GM21786 (cell line): Measurements from ENCODE around the gene FSTL5.

ENCODE experiments used
- ATAC-seq: cut with Tn5 transposase; IDR thresholded peaks from one replicate; pipeline ENCODE4 v1.9.1; 2021; ENCODE audit not compliant: unreplicated experiment

FSTL5 gene

GRCh38 chr4:161343569-161343950 is 820.2 kb downstream of the FSTL5 start:
- ATAC-seq = no peak

DNA sequence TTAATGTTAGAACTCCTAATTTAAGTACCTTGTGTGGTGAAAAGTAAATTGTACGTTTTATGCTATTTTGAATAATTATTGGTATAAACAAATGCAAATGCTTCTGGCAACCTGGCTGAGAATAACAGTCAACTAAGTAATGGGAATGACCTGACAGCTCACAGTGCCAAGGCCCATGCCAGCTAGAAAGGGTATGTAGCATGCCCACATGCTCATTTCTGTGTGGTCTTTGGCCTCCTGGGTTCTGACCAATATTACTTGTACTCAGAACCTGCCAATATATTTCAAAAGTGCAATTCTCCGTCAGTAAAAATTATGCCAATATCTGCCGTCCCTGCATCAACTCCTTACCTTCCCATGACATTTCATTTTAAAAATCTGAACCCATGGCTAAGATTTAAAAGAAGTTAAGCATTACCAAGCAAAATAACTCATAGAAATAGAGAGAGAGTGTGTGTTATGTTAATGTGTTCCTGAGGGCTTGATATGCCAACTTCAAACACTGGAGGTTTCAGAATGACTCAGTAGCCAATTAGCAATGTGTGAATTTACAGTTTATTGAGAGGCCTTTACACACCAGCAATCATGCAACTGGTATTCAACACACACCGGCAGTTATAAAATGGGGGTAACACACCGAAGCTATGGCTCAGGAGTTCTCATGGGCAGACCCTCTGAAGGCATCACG is 820.8 kb downstream of the FSTL5 start:
- ATAC-seq = peak; percentile 53

DNA sequence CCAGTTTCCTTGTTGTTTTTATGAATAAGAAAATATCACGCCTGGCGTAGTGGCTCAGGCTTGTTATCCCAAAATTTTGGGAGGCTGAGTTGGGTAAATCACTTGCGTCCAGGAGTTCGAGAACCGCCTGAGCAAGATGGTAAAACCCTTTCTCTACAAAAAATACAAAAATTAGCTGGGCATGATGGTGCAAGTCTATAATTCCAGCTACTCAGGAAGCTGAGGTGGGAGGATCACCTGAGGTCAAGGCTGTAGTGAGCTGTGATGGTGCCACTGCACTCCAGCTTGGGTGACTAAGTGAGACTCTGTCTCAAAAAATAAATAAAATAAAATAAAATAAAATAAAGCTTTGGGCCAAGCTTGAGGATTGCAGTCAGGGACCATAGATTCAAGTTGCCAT is 827.2 kb downstream of the FSTL5 start:
- no peak for ATAC-seq

- no peak for ATAC-seq
Measured at GRCh38 chr4:161336016-161336530, 827.7 kb downstream of the FSTL5 start.
